Chondrocyte (in vitro differentiated cells): Measurements from ENCODE around the gene TMPRSS3. TPM values are rescaled to one million over a fixed set of nuclear protein-coding genes. Genes with fewer than 3 reads are reported as not detected.

Experiments
- DNase-seq: peaks from one replicate; pipeline ENCODE4 v3.0.0; 2021; ENCODE audit warnings: mixed read lengths, low spot score
- H3K27ac Mint-ChIP-seq: one replicate; pipeline ENCODE4 v1.8.0; 2021; ENCODE audit warnings: mild to moderate bottlenecking, moderate library complexity, mixed read lengths; ENCODE audit not compliant: unreplicated experiment
- H3K27me3 Mint-ChIP-seq: 2 replicates; pipeline ENCODE4 v1.8.0; 2021; ENCODE audit warnings: low read depth, mixed read lengths
- H3K36me3 Mint-ChIP-seq: 2 replicates; pipeline ENCODE4 v1.8.0; 2021; ENCODE audit warnings: low read depth, mixed read lengths
- H3K4me1 Mint-ChIP-seq: 2 replicates; pipeline ENCODE4 v1.8.0; 2021; ENCODE audit warnings: low read depth, mild to moderate bottlenecking, mixed read lengths
- H3K4me3 Mint-ChIP-seq: one replicate; pipeline ENCODE4 v1.8.0; 2021; ENCODE audit warnings: mild to moderate bottlenecking, moderate library complexity, mixed read lengths; ENCODE audit not compliant: unreplicated experiment
- H3K9me3 Mint-ChIP-seq: 2 replicates; pipeline ENCODE4 v1.8.0; 2021; ENCODE audit warnings: low read depth, mixed read lengths
- CTCF ChIP-seq: fragments of 200-600 bp; sonication (generic); IDR thresholded peaks from 2 replicates; pipeline ENCODE4 v1.5.0; 2021; ENCODE audit warnings: antibody characterized with exemption, mild to moderate bottlenecking, moderate library complexity
- total RNA-seq: library from RNA; stranded (reverse); gene quantifications from 3 replicates; pipeline ENCODE4 v1.2.1, GENCODE V29; 2021

Gene TMPRSS3
- total RNA-seq, 1 donor from 2014 or later = not detected

- Mint-ChIP-seq H3K4me1 (peaks cover 32% of the 10 kb centered on the region), H3K9me3 (no peaks in the 10 kb centered on the region), H3K27me3 (peaks cover 5% of the 10 kb centered on the region), H3K4me3 (no peak overlapping the region), H3K36me3 (no peaks in the 10 kb centered on the region), H3K27ac (no peak overlapping the region)
- DNase-seq = no peak
- TF ChIP-seq CTCF = no peak
Measured at GRCh38 chr21:42388740-42389448, 7.0 kb downstream of the TMPRSS3 start.

GRCh38 chr21:42387843-42388340, 8.0 kb downstream of the TMPRSS3 start:
- no peak overlapping the region for H3K27ac Mint-ChIP-seq
- H3K27me3 Mint-ChIP-seq = peaks cover 5% of the 10 kb centered on the region
- H3K4me1 Mint-ChIP-seq = peaks cover 26% of the 10 kb centered on the region
- no peaks in the 10 kb centered on the region for H3K36me3 Mint-ChIP-seq
- no peak overlapping the region for H3K4me3 Mint-ChIP-seq
- DNase-seq = no peak
- TF ChIP-seq CTCF = no peak
- no peaks in the 10 kb centered on the region for H3K9me3 Mint-ChIP-seq

GRCh38 chr21:42387164-42387563, 8.7 kb downstream of the TMPRSS3 start:
- H3K36me3 Mint-ChIP-seq = no peaks in the 10 kb centered on the region
- H3K27ac Mint-ChIP-seq = no peak overlapping the region
- no peak for TF ChIP-seq CTCF
- peaks cover 5% of the 10 kb centered on the region for H3K9me3 Mint-ChIP-seq
- DNase-seq = no peak
- H3K27me3 Mint-ChIP-seq = peaks cover 5% of the 10 kb centered on the region
- no peak overlapping the region for H3K4me3 Mint-ChIP-seq
- peaks cover 18% of the 10 kb centered on the region for H3K4me1 Mint-ChIP-seq

GRCh38 chr21:42386034-42386591, 9.7 kb downstream of the TMPRSS3 start:
- TF ChIP-seq CTCF = no peak

GRCh38 chr21:42385619-42386018, 10.2 kb downstream of the TMPRSS3 start:
- no peaks in the 10 kb centered on the region for H3K36me3 Mint-ChIP-seq
- H3K4me1 Mint-ChIP-seq = peaks cover 13% of the 10 kb centered on the region
- no peak overlapping the region for H3K4me3 Mint-ChIP-seq
- no peak for DNase-seq
- H3K9me3 Mint-ChIP-seq = peaks cover 12% of the 10 kb centered on the region
- no peak for TF ChIP-seq CTCF
- peaks cover 9% of the 10 kb centered on the region for H3K27me3 Mint-ChIP-seq
- no peak overlapping the region for H3K27ac Mint-ChIP-seq

More at GRCh38 chr21:42386034-42386591, 9.7 kb downstream of the TMPRSS3 start:
- no peaks in the 10 kb centered on the region for H3K36me3 Mint-ChIP-seq
- no peak overlapping the region for H3K4me3 Mint-ChIP-seq
- no peak for DNase-seq
- H3K27ac Mint-ChIP-seq = no peak overlapping the region
- peaks cover 10% of the 10 kb centered on the region for H3K27me3 Mint-ChIP-seq
- H3K4me1 Mint-ChIP-seq = peaks cover 13% of the 10 kb centered on the region
- peaks cover 12% of the 10 kb centered on the region for H3K9me3 Mint-ChIP-seq
